Left renal pelvis (tissue), 4 donors: ENCODE measurements around the gene TPH1. TPM values are rescaled to one million over a fixed set of nuclear protein-coding genes. Genes with fewer than 3 reads are reported as not detected.
"Not testable (repeated sequence)": the region's sequence is repeated elsewhere in the genome, so short reads cannot be mapped to it uniquely, and the experiment has no call there.

Experiments used
- DNase-seq, 4 donors: peaks; one replicate each; pipeline ENCODE4 v3.0.0-alpha.2; 2013; ENCODE audit warnings: low read depth in 4 of 4, low spot score in 3 of 4
- polyA plus RNA-seq, 4 donors: library from polyadenylated mRNA; unstranded; fragments of 120-200 nt; gene quantifications; one replicate each; pipeline ENCODE4 v1.2.1, GENCODE V29; 2013; ENCODE audit not compliant: insufficient read length in 4 of 4

TPH1 gene
- polyA plus RNA-seq, 4 donors: 0.52 to 1.7 (median 0.56) TPM

DNA sequence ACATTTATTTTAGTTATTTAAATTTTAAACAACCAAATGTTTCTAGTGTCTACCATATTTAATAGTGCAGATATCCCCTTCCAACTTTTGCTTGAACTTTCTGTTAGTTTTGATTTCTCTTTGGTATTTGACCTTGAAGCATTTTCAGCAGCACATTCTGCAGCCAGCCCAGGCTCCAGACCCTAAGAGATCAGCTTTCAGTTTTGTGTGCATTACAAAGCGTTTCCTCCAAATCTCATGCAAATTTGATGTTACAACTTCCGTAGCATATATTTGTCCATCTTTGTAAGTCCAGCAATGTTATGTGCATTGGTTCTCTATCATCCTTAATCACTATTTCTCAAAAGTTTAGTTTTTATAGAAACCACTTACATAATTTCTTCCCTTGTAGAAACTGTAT lies 18.6 kb downstream of the TPH1 start:
- no peak for DNase-seq

DNA sequence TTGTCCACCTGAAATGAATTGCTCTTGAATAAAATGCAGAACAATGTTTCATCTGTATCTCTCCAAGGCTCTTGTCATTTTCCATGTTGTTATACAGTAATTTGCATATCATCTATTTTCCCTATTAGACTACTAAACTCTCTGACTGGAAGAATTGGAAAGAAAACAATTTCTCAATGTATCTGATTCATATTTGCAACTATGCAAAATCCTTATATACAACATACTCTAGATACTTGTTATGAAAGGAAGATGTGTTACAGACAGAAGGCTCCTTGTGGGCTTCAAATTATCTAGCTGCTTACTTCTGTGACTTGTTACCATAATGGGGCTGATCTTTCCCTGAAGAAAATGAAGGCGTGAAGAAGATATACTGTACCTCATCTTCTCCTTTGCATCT lies 23.6 kb downstream of the TPH1 start:
- no peak for DNase-seq

DNA sequence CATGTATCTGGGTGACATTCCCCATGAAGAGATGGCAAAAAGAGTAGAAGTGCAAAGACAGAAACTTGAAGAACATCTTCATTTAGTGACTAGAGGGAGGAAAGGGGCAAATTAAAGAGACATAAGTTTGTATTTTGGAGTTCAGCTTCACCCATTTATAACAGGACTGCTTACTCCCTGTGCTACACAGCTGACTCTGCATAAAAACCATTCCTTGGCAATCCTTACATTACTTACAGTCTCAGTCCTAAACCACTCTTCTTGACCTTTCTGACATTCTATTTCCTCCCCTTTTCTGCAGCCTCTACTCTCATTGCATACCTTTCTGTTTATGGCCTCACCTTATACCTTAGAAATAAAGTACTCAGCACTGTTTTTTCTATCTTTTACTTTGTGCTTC lies 26.4 kb downstream of the TPH1 start:
- no peak for DNase-seq

DNA sequence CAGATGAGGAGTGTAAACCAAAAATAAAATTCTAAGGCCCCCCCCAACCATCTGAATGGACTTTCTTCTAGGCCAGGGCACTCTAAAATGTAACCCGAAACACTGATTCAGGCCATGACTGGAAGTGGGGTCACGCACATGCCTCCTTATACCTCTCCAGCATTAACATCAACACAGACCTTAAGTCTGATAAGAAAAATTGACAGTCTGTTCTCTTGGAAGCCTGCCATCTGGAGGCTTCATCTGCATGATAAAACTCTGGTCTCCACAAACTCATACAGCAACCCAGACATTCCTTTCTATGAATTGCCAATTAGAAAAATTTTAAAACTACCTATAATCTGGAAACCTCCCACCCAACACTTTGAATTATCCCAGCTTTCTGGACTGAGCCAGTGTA lies 29.3 kb downstream of the TPH1 start:
- no peak for DNase-seq

DNA sequence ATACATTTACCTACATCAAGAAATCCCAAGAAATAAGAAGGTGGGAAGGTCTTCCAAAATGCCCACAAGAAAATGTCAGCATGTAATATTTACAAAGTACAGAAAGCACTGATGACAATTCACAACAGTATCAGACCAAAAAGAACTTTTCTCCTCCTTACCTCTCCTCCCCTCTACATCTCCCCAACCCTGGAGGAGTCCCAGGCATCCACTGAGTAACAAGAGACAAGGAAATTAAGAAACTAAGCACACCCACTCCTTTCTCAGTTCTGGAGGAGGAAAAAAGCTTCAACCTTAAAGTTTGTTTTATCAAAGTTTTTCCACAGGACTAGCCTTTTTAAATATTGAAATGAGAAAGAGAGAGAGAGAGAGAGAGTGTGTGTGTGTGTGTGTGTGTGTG lies 31.2 kb downstream of the TPH1 start:
- no peak for DNase-seq

DNA sequence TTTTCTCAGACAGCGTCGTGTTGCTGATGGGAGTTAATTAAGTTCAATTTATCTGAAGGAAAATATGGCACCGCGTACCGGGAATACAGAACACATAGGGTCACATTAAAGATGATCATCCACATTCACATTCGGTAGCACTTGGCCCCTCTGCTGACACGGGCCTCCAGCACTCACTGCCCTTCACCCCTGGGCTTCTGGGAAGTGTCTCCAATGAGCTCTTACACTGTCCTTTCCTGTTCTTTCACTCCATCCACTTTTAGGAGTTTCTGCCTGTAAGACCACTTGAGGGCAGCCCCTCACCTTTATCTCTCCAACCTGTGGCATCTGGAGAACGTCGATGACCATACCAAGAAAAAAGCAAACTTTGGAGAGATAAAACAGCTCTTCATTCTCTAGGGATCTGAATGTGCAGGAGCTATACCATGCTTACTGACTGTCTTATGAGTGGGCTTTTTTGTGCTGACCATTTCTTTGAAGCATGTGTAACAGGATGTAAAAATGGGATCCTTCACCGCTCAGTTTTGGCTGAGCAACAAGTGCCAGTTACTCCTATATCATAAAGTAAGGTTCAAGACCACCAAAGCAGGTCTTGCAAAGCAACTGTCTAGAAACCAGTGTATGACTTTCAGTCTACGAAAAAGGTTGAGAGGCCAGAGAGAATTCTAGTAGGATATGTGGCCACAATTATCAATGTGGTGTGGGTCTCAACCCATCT lies 32.1 kb downstream of the TPH1 start:
- no peak for DNase-seq

DNA sequence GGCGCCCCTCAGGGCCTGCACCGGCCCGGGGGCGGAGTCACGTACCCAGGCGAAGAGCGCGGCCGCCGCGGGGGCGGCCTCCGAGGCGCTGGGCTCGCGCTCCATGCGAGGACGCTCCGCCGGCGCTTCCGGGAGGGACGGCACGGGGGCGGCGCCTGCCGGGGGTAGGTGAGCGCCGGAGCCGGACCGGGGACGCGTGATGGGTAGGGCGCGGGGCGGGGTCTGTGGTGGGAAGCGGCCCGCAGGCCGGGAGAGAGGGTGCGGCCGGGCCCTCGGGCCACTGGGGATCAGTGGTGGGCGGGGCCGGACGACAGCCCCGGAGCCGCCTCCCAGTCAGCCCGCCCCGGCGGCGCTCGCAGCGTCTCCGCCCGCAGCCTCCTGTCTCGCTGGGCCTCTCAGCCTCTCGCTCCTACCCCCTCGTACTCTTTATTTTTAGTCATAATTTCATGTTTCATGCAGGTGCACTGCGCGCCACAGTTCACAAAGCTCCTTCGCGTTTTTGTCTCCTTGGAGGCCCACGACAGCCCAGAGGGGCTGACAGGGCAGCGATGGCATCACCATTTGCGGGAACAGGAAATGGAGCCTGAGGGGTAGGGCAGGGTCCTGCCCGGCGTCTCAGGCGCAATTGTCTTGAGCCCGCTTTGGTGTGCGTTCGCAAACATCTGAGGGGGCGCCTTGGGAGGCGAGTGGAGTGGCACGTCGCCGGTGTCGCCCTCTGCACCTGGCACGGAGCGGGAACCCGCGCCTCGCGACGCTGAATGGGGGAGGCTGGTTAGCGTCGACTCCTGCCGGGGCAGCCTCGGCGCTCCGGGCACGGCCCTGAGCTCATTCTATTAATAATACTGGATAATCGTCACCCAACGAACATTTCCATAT lies 32.9 kb downstream of the TPH1 start, which contains the start of gene SERGEF:
Gene SERGEF (minus strand): TSS at position 142 of the 876 bp plus-strand sequence. CDS start 37 bp downstream, at position 105.
- peak; percentile 35 to 69 (median 63) for DNase-seq

DNA sequence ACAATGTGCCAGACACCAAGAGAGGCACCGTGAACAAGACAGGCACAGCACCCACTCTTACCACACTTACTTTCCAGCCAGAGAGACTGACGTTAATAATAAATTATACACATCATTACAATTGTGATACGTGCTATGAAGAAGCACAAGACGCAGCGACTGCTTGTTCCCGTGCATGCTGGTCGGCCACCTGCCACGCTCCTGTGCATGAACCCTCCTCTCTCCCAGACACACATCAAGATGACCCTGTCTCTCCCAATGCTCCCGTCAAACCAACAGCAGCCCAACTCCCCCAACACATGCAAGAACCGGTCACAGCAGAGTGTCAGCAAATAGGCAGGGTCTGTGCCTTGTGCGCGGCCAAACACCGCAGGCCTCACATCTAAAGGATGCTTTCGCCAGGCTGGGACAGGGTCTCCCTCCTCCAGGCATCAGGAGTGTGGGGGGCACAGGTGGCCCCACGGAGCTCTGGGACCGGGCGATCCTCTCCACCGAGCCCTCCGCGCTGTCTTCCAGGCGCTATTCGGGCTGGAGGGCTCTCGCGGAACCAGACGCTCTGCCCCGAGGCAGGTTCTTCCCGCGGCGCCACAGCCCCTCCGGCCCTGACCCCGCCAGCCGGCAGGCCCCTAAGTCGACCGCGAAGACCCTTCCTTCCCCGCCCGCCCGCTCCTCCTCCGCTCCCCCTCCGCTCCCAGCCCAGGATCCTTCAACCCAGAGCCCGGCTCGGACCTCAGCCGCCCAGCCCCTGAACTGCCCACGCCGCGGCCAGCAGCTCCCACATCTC lies 33.8 kb downstream of the TPH1 start:
- peak in 1 of 4 donors; percentile 7 for DNase-seq

DNA sequence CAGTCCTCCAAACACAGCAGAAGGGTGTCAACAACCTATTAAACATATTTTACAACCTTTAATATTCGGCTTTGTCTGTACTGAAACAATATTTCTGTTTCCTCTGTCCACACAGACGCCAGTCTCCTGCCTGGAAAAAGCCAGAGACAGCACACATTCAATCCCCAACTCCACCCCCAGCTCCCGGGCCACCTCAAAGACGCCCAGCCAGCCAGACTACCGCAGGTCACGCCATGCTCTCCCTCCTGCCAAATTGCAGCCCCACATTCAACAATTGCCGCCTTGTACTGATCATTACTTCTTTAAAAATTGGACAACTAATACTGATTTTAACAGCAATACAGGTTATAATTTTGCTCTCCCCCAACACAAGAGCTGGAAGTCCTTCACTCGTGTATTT lies 34.4 kb downstream of the TPH1 start:
- no peak for DNase-seq

DNA sequence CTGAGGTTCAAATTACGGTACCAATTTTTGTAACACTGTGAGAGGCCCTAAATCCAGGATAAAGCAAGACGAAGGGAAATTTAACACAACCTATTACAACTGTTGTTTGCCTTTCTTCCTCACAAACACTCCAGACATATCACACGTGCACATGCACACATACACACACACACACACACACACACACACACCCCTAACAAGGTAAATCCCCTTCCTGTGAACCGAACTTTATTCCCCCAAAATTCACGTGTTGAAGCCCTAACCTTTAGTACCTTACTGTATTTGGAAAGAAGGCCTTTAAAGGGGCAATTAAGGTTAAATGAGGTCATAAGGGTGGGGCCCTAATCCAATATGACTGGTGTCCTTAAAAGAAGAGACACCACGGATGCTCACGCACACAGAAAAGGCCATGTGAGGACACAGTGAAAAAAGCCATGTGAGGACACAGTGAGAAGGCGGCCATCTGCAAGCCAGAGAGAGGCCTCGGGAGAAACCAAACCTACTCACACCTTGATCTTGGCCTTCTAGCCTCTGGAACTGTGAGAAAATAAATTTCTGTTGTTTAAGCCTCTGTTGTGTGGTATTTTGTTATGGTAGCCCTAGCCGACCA lies 35.0 kb downstream of the TPH1 start:
- DNase-seq: no peak

DNA sequence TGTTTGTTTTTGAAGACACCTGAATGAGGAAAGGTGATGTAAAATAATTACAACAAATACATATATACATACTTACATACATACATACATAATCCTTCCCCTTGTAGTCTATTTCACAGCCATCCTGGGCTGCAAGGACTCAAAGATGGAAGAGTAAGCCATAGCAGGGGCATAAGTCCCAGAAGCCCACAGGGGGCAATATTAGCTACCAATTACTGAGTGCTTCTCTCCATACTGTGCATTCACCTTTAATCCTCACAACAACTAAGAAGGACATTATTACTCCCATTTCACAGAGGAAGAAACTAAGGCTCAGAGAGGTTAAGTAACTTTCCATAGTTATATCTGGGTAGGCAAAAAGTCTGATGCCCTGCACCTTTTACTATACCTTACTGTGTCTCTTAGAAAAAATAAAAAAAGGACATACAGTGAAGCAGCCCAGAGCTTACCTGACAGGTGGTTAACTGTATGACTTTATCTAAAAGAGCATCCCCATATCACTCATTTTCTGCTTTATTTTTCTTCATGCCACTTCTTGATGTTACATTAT lies 35.9 kb downstream of the TPH1 start:
- no peak for DNase-seq

DNA sequence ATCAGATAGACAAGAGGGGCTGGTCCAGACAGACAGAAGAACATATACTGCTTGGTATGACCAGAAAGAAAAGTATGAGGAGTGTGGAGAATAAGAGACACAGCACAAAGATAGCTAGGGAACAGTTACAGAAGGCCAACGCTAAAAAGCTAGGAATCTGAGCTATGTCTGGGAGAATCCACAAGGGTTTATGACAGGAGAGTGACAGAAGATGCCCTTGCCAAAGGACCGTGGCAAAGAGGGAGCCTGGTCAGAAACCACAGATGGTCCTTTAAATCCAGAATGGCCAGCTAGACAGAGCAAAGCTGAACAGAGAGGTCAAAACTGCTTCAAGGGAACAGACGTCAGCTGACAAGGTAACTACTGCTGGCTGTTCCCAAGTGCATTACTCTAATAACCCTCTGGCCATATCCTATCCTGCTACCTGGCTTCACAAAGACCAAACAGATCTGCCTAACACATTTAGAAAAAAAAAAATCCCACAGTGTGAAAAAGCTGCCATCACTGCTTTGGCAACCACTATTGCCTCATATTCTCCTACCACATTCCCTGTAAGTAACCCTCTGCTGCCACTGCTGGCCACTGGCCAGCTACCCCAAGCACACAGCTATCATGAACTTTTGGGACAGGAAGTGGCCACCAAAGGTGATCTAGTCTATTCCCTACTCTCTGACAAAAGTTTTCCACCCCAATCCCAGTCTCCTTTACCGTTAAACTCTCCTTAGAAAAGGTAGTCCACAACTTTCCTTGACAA lies 40.5 kb downstream of the TPH1 start:
- no peak for DNase-seq

DNA sequence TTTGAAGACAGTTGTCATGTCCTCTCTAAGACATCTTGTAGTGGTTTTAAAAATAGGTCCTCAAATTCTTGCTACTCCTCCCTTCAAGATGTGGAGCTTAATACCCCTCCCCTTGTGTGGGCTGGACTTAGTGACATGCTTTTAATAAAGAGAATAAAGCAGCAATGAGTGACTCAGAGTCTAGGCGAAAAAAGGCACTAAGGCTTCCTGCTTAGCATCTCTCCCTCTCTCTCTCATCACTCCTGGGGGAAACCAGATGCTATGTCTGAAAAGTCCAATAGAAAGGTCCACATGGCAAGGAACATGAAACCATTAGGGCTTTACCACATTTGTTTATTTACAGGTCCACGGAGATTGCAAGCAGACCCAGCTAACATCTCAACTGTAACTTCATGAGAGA lies 44.9 kb downstream of the TPH1 start:
- DNase-seq: no peak

DNA sequence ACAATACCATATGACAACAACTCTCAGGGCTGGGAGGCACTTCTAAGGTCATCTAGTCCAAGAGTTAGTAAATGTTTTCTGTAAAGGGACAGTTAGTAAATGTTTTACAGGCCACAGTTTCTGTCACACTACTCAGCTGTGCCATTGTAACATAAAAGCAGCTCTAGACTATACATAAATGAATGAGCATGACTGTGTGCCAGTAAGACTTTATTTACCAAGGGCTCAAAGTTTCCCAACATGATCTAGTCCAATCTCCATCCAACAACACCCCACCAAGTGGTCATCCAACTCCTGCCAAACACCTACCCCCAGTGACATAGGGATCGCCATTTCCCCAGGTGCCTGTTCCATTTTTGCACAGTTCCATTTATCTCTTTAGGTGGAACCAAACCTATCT lies 45.3 kb downstream of the TPH1 start:
- no peak for DNase-seq

DNA sequence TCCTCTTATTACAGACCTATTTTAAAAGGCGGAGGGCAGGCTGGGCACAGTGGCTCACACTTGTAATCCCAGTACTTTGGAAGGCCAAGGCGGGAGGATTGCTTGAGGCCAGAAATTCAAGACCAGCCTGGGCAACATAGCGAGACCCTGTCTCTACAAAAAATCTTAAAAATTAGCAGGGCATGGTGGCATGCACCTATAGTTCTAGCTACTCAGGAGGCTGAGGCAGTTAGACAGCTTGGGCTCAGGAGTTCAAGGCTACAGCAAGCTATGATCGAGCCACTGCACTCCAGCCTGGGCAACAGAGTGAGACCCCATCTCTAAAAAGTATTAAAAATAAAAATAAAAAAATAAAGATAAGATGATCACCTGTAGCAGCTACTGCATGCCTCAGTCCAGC lies 45.9 kb downstream of the TPH1 start:
- DNase-seq: not testable (repeated sequence)

Other genes starting within 250 kb of the TPH1 start
- gene SERGEF, start 33.2 kb downstream of the TPH1 start, polyA plus RNA-seq: 10 to 100 TPM; 11.0 to 20.1 (median 18.7) TPM
- 10 to 100 TPM; 21.8 to 45.1 (median 28.5) TPM for gene SAAL1, start 59.8 kb upstream of the TPH1 start, polyA plus RNA-seq
- gene MRGPRX3, start 86.3 kb upstream of the TPH1 start, polyA plus RNA-seq: not detected
- not detected for gene MRGPRX4, start 126.6 kb upstream of the TPH1 start, polyA plus RNA-seq
- under 1 TPM in 1 of 4 donors, not detected in 3; 0.22 TPM for gene SAA4, start 190.5 kb upstream of the TPH1 start, polyA plus RNA-seq
- gene SAA2, start 202.4 kb upstream of the TPH1 start, polyA plus RNA-seq: under 1 TPM in 1 of 4 donors, not detected in 3; 0.45 TPM
- gene SAA1, start 220.0 kb upstream of the TPH1 start, polyA plus RNA-seq: under 1 TPM in 1 of 4 donors, not detected in 3; 0.60 TPM